ENCODE measurements around the gene IFFO2.

DNA sequence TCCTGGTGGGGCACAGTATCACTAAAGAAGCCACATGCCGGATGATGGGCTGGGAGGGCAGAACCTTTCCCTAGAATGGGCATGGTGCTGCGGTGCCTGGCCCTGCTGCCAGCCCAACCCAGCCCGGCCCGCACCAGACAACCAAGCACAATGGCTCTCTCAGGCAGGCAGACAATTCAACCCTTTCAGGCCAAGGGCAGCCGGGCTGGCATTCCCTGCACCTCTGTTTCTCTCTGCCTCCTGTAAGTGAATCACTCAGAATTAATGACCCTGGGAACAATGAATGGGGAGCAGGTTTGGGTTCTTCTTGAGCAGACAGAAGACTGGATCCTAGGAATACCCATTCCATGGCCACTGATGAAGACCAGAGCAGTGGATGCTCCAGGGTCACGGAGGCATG is 41.0 kb upstream of the IFFO2 start:
- TF ChIP-seq FIP1L1 (IDR thresholded peaks at IDR 0.05; ENCODE audit: borderline replicate concordance, insufficient read depth, low read depth, low read length) (no peak), NR2F1 (CRISPR knock-in tag; IDR thresholded peaks at IDR 0.05) (no peak), ZNF605 (CRISPR knock-in tag; IDR thresholded peaks at IDR 0.05) (no peak), ESRRA (CRISPR knock-in tag; IDR thresholded peaks at IDR 0.05; ENCODE audit: low read depth) (no peak), ZNF572 (CRISPR knock-in tag; IDR thresholded peaks at IDR 0.05) (no peak), CCAR2 (optimal IDR thresholded peaks at IDR 0.05; ENCODE audit: low read depth, low read length) (no peak), PLRG1 (conservative IDR thresholded peaks at IDR 0.05) (no peak)
- TF ChIP-seq, protein P1, sequence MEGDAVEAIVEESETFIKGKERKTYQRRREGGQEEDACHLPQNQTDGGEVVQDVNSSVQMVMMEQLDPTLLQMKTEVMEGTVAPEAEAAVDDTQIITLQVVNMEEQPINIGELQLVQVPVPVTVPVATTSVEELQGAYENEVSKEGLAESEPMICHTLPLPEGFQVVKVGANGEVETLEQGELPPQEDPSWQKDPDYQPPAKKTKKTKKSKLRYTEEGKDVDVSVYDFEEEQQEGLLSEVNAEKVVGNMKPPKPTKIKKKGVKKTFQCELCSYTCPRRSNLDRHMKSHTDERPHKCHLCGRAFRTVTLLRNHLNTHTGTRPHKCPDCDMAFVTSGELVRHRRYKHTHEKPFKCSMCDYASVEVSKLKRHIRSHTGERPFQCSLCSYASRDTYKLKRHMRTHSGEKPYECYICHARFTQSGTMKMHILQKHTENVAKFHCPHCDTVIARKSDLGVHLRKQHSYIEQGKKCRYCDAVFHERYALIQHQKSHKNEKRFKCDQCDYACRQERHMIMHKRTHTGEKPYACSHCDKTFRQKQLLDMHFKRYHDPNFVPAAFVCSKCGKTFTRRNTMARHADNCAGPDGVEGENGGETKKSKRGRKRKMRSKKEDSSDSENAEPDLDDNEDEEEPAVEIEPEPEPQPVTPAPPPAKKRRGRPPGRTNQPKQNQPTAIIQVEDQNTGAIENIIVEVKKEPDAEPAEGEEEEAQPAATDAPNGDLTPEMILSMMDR (CRISPR knock-in tag; IDR thresholded peaks at IDR 0.05), result no peak
